ENCODE measurements around the gene RIOK2.

Gene RIOK2

DNA sequence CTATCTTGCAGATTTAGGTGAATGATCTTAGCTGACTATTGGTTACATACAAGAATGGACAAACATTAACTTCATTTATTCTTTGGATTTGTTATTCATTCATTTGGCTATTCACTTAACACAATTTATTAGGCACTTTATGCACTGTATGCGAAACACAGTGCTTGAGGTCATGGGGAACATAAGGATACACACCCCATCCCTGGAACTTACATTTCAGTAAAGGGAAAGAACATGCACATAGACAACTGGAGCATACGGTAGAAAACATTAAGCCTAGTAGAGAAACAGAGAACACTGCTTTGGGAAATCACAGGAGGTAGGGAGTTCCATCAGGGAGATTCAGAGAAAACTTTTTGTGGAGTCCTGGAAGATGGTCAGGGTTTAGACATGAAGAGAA, 62.9 kb downstream of the RIOK2 start:
- H3K27me3 ChIP-seq (ENCODE audit: insufficient read depth, low read length), result no peaks in the 10 kb centered on the region
- no peaks in the 10 kb centered on the region for H3K36me3 ChIP-seq (ENCODE audit: insufficient read depth, low read depth, low read length)
- H3K9ac ChIP-seq (ENCODE audit: low read depth, low read length), result no peak overlapping the region
- H3K27ac ChIP-seq (ENCODE audit: low read length), result no peak overlapping the region
- peaks cover 7% of the 10 kb centered on the region for H3K4me1 ChIP-seq (ENCODE audit: insufficient read depth, low read length)
- H3K9me3 ChIP-seq (ENCODE audit: insufficient read depth, low read depth, low read length), result no peaks in the 10 kb centered on the region
- H3K4me3 ChIP-seq (ENCODE audit: low read length), result no peak overlapping the region

DNA sequence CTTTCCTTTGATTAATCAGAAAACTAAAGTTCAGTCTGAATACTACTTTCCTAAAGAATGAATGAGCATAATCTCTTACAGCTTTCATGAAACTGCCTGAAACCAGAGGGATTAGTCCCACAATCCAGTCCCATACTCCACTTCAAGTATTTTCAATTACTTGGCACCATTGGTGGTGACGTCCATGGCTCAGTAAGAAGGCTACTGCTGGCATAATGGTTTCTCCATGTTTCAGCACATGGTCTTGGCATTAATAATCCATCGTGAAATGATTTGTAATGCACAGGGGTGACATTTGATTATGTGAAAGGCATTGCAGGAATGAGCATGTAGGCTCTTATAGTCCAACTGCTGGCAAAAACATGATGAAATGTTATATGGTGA, 64.0 kb downstream of the RIOK2 start:
- no peak overlapping the region for H3K27ac ChIP-seq (ENCODE audit: low read length)

DNA sequence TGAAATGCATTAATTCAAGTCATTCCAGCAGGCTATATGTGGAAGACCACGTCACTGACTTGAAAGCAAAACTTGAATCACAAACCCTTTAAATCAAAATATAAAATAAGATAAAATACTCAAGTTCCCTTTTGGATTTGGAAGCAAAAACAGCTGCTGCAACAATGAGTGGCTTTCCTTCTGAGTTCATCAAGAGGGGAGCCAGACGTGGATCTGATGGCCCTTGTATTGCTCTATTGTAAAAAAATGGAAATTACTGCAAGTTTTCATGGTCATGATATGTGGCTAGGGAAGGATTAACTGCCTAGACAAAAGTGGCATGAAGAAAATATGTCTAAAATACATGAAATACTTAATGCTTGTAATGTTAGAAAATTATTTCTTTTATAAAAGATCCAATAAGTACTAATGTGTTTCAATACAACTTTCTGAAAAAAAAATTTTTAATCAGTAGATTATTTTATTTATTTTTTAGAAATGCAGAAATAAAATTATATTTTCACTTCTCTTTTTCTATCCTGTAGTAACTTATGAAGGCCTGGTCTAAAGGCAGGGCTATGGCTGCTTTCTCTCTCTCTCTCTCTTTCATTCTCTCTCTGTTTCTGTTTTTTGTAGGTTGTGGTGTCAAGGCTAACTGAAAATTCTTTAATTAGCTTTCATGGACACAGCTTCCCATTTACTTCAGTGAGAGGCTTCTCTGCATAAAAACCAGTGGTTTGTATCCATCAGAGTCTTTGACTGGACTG, 64.6 kb downstream of the RIOK2 start:
- no peaks in the 10 kb centered on the region for H3K27me3 ChIP-seq (ENCODE audit: insufficient read depth, low read length)
- H3K9ac ChIP-seq (ENCODE audit: low read depth, low read length), result no peak overlapping the region

More for the DNA sequence above, 64.0 kb downstream of the RIOK2 start:
- Histone ChIP-seq H3K9ac (ENCODE audit: low read depth, low read length) (no peak overlapping the region), H3K4me1 (ENCODE audit: insufficient read depth, low read length) (peaks cover 5% of the 10 kb centered on the region; the same call in 1 of the 2 replicates), H3K36me3 (ENCODE audit: insufficient read depth, low read depth, low read length) (no peaks in the 10 kb centered on the region), H3K4me3 (ENCODE audit: low read length) (no peak overlapping the region), H3K9me3 (ENCODE audit: insufficient read depth, low read depth, low read length) (no peaks in the 10 kb centered on the region), H3K27me3 (ENCODE audit: insufficient read depth, low read length) (no peaks in the 10 kb centered on the region)

DNA sequence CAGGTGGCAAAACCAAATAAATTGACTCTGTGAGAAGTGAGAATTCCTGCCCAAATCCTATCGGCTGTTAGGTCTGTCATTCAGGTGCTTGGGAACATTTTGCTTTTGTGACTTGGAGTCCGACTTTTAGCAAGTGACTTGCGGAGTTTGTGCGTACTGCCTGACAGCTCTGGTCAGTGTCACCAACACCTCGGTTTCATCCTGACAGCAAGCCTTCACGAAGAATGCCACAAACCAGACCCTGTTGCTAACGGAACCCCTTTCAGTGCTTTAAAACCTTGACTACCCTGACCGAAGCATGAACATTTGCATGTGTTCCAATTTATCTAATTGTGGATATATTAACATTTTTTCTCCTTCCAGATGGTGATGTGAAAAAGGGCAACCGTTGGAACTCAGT, 67.1 kb downstream of the RIOK2 start:
- H3K4me1 ChIP-seq (ENCODE audit: insufficient read depth, low read length), result peaks cover 14% of the 10 kb centered on the region; the same call in 1 of the 2 replicates
- H3K27ac ChIP-seq (ENCODE audit: low read length), result no peak overlapping the region
- no peaks in the 10 kb centered on the region for H3K36me3 ChIP-seq (ENCODE audit: insufficient read depth, low read depth, low read length)
- H3K9me3 ChIP-seq (ENCODE audit: insufficient read depth, low read depth, low read length), result no peaks in the 10 kb centered on the region
- no peaks in the 10 kb centered on the region for H3K27me3 ChIP-seq (ENCODE audit: insufficient read depth, low read length)
- H3K4me3 ChIP-seq (ENCODE audit: low read length), result no peak overlapping the region
- H3K9ac ChIP-seq (ENCODE audit: low read depth, low read length), result no peak overlapping the region

More for the DNA sequence above, 64.6 kb downstream of the RIOK2 start:
- H3K4me3 ChIP-seq (ENCODE audit: low read length), result no peak overlapping the region
- no peak overlapping the region for H3K27ac ChIP-seq (ENCODE audit: low read length)
- no peaks in the 10 kb centered on the region for H3K9me3 ChIP-seq (ENCODE audit: insufficient read depth, low read depth, low read length)
- H3K36me3 ChIP-seq (ENCODE audit: insufficient read depth, low read depth, low read length), result no peaks in the 10 kb centered on the region
- peaks cover 5% of the 10 kb centered on the region; the same call in 1 of the 2 replicates for H3K4me1 ChIP-seq (ENCODE audit: insufficient read depth, low read length)

GRCh38 chr5:97112230-97112629, 70.8 kb downstream of the RIOK2 start:
- no peak overlapping the region for H3K9ac ChIP-seq (ENCODE audit: low read depth, low read length)
- no peak overlapping the region for H3K4me3 ChIP-seq (ENCODE audit: low read length)
- H3K27me3 ChIP-seq (ENCODE audit: insufficient read depth, low read length), result no peaks in the 10 kb centered on the region
- no peak overlapping the region for H3K27ac ChIP-seq (ENCODE audit: low read length)
- H3K9me3 ChIP-seq (ENCODE audit: insufficient read depth, low read depth, low read length), result no peaks in the 10 kb centered on the region
- H3K4me1 ChIP-seq (ENCODE audit: insufficient read depth, low read length), result peaks cover 12% of the 10 kb centered on the region; the same call in 1 of the 2 replicates
- H3K36me3 ChIP-seq (ENCODE audit: insufficient read depth, low read depth, low read length), result no peaks in the 10 kb centered on the region

DNA sequence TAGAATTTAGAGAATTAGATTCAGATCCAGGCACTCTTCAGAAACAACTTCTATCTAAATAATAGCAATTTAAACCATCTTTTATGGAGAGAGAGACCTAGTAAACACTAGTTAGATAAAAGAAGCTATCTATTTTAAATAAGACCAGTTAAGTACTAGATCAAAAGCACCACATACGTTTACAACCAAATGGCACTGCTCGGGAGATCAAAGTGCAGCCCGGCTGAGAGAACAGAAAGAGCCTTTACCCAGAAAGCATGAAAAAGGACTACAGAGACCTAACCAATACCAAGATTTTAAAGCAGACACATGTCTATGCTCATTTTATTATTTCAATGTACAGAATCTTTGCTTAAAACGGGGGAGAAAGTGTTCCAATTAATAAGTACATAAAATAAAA, 71.4 kb downstream of the RIOK2 start:
- H3K9me3 ChIP-seq (ENCODE audit: insufficient read depth, low read depth, low read length), result no peaks in the 10 kb centered on the region
- H3K36me3 ChIP-seq (ENCODE audit: insufficient read depth, low read depth, low read length), result no peaks in the 10 kb centered on the region
- H3K27me3 ChIP-seq (ENCODE audit: insufficient read depth, low read length), result no peaks in the 10 kb centered on the region
- H3K4me1 ChIP-seq (ENCODE audit: insufficient read depth, low read length), result peaks cover 9% of the 10 kb centered on the region; the same call in 1 of the 2 replicates
- H3K4me3 ChIP-seq (ENCODE audit: low read length), result no peak overlapping the region
- no peak overlapping the region for H3K27ac ChIP-seq (ENCODE audit: low read length)
- H3K9ac ChIP-seq (ENCODE audit: low read depth, low read length), result no peak overlapping the region

DNA sequence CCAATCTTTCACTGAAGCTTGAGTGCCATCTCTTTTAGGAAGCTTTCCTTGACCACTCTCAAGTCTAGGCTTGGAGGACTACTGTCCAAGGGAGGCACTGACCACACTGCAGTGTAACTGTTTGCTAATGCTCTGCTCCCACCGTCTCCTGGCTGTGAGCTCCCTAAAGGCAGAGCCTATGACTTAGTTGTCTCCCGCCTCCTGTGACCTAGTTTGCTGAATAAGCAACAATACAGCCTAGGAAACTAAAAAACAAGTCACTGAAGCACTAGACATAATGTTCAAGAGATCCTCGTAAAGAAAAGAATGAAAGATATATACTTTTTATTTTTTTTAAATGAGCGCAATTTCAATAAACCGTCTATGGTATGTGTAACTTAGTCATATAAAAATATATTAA, 72.0 kb downstream of the RIOK2 start:
- H3K36me3 ChIP-seq (ENCODE audit: insufficient read depth, low read depth, low read length), result no peaks in the 10 kb centered on the region
- no peak overlapping the region for H3K27ac ChIP-seq (ENCODE audit: low read length)
- H3K27me3 ChIP-seq (ENCODE audit: insufficient read depth, low read length), result no peaks in the 10 kb centered on the region
- H3K4me1 ChIP-seq (ENCODE audit: insufficient read depth, low read length), result peaks cover 9% of the 10 kb centered on the region; the same call in 1 of the 2 replicates
- no peaks in the 10 kb centered on the region for H3K9me3 ChIP-seq (ENCODE audit: insufficient read depth, low read depth, low read length)
- H3K4me3 ChIP-seq (ENCODE audit: low read length), result no peak overlapping the region
- no peak overlapping the region for H3K9ac ChIP-seq (ENCODE audit: low read depth, low read length)
